H1 (cell line): ENCODE measurements around the gene TRAF5. TPM values are rescaled to one million over a fixed set of nuclear protein-coding genes. Genes with fewer than 3 reads are reported as not detected.

Experiments used
- GTF2F1 ChIP-seq: IDR thresholded peaks from 2 replicates; pipeline ENCODE4 v1.6.1; 2012; ENCODE audit warnings: low read depth, low read length, improper control_type of control experiment, borderline replicate concordance
- HDAC2 ChIP-seq, 2 experiments: fragments of 300-600 bp in 1 of 2; sonication (generic) in 1 of 2; IDR thresholded peaks; 2 replicates each; pipeline ENCODE4 v1.6.1; 2011 to 2012; ENCODE audit warnings: low read depth in 2 of 2, low read length in 2 of 2, mild to moderate bottlenecking in 2 of 2, moderate library complexity in 2 of 2, borderline replicate concordance in 1 of 2, inconsistent platforms in 1 of 2
- SIN3A ChIP-seq, 2 experiments: IDR thresholded peaks in 1 of 2; conservative IDR thresholded peaks in 1 of 2; 2 replicates each; pipeline ENCODE4 v1.6.1; 2011 to 2012; ENCODE audit warnings: low read length in 2 of 2, improper control_type of control experiment in 1 of 2, low read depth in 1 of 2, mild to moderate bottlenecking in 1 of 2
- polyA plus RNA-seq, 7 experiments: library from polyadenylated mRNA; depleted of rRNA in 3 of 7; stranded (reverse) in 5 of 7; unstranded in 2 of 7; fragments of >200 nt in 5 of 7; fragments of 200-250 nt in 2 of 7; gene quantifications; 1 replicate in 5 of 7; 2 replicates in 1 of 7; 4 replicates in 1 of 7; pipeline versions ENCODE4 v1.2.1 to v1.2.3, GENCODE V29; 2011 to 2013; ENCODE audit warnings: missing spikeins in 2 of 7, mixed read lengths in 2 of 7
- total RNA-seq: library from RNA; stranded (reverse); fragmentation: NEBNext Ultra II Directional; extraction: Animal tissue kit (Norgen Biotek cat#: 25700); gene quantifications from 2 replicates; pipeline ENCODE4 v1.2.1, GENCODE V29; 2021

Gene TRAF5
- total and polyA plus RNA-seq, 2 of the 8 experiments (the other 6 are each of a cell fraction or from before 2014, with no cell fraction given), result 13.0 to 17.1 TPM

GRCh38 chr1:211313392-211313791 is 13.2 kb upstream of the TRAF5 start (continued):
- TF ChIP-seq GTF2F1 (no peak), HDAC2 (IDR thresholded peaks at IDR 0.05; ENCODE audit: borderline replicate concordance in 1 of 2, low read depth in 2 of 2, low read length in 2 of 2) (no peak), SIN3A (conservative IDR thresholded peaks at IDR 0.05 in 1 of 2, IDR thresholded peaks at IDR 0.05 in 1 of 2; ENCODE audit: low read depth in 1 of 2, low read length in 2 of 2) (no peak)
